HG02588 (cell line): Measurements from ENCODE around the gene TFF3.

Experiments
- ATAC-seq: cut with Tn5 transposase; IDR thresholded peaks from one replicate; pipeline ENCODE4 v1.9.1; 2021; ENCODE audit warnings: mild to moderate bottlenecking, moderate library complexity; ENCODE audit not compliant: unreplicated experiment

The TFF3 gene

DNA sequence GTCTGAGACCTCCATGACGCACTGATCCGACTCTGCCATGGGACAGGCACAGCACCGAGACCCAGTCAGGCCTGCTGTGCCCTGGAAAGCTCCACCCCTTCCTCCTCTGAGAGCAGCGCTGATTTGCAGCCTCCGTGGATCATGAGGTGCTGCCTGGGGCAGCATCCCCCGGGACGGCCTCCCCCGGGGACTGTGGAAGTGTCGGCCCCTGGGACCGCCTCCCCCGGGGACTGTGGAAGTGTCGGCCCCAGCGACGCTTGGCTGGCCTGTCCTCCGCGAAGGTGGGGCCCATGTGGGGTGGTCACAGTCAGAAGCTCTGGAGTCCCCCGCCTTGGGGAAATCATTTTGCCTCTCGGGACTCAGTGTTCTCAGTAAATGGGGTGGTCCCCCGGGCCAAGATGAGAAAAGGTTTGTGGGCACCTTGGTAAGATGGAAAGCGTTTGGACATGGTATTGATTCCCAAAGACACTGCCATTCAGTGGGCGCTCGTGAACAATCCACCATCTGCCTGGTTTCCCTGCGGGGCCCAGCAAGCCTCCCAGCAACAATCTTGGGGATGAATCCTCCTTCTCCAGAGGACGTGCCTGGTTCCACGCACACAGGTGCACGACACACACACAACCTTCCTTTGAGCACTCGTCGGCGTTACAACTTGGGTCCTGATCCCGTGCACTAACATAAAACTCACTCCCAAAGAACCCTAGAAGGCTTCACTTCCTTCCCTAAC, 32.6 kb upstream of the TFF3 start:
- ATAC-seq, result no peak

GRCh38 chr21:42346866-42347600, 31.8 kb upstream of the TFF3 start:
- no peak for ATAC-seq

- ATAC-seq, result no peak
These were observed 31.2 kb upstream of the TFF3 start for GRCh38 chr21:42346441-42346840.

- no peak for ATAC-seq
These were observed 29.4 kb upstream of the TFF3 start for GRCh38 chr21:42344631-42345030.

GRCh38 chr21:42343963-42344510, 28.8 kb upstream of the TFF3 start:
- ATAC-seq, result no peak

DNA sequence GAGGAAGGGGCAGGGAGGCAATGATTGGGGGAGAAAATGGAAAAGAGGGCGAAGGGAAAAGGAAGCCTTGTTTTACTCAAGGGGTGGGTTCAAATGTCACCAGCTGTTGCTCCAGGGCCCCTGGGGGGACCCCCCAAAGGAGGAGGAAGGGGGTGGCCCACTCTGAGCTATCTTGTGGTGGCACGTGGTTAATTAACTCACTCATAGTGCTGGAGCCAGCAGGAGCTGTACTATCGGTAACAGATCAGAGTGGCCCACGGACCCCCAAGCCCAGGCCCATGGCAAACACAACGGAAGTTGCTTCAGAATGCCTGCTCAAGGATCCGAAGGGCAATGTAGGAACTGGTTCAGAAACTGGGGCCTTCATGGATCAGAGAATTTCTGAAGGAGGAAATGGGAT, 28.3 kb upstream of the TFF3 start:
- ATAC-seq, result no peak

- ATAC-seq, result no peak
These were observed 27.9 kb upstream of the TFF3 start for GRCh38 chr21:42343101-42343500.

GRCh38 chr21:42341776-42342542, 26.8 kb upstream of the TFF3 start:
- ATAC-seq, result no peak

DNA sequence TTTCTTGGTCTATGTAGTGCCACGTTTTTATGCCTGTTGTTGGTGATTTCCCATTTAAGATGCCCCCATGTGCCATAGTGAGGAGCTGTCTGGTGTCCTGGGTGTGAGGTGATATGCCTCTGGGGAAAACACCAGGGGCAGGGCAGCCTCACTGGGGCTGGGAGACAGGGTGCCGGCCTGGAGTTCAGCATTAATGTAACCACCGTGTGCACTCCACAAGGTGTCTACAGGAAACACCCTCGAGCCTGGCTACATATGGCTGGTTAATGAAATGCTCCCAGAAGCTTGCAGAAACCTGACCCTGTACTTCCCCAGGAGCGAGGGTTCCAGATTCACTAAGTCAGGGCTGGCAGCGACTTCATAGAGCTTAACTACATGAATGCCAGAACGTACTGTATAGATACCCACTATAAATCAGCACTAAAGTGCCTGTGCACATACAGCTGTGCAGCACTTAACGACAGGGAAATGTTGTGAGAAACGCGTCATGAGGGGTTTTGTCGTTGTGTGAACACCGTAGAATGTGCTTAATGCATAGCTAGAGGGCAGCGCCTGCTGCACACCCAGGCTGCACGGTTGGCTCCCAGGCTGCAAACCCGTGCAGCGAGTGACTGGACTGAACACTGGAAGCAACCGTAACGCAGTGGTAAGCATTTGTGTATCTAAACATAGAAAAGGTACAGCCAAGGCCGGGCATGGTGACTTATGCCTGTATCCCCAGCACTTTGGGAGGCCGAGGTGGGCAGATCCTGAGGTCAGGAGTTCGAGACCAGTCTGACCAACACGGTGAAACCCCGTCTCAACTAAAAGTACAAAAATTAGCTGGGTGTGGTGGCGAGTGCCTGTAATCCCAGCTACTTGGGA, 25.2 kb upstream of the TFF3 start:
- no peak for ATAC-seq

- no peak for ATAC-seq
These were observed 23.8 kb upstream of the TFF3 start for GRCh38 chr21:42338729-42339715.

DNA sequence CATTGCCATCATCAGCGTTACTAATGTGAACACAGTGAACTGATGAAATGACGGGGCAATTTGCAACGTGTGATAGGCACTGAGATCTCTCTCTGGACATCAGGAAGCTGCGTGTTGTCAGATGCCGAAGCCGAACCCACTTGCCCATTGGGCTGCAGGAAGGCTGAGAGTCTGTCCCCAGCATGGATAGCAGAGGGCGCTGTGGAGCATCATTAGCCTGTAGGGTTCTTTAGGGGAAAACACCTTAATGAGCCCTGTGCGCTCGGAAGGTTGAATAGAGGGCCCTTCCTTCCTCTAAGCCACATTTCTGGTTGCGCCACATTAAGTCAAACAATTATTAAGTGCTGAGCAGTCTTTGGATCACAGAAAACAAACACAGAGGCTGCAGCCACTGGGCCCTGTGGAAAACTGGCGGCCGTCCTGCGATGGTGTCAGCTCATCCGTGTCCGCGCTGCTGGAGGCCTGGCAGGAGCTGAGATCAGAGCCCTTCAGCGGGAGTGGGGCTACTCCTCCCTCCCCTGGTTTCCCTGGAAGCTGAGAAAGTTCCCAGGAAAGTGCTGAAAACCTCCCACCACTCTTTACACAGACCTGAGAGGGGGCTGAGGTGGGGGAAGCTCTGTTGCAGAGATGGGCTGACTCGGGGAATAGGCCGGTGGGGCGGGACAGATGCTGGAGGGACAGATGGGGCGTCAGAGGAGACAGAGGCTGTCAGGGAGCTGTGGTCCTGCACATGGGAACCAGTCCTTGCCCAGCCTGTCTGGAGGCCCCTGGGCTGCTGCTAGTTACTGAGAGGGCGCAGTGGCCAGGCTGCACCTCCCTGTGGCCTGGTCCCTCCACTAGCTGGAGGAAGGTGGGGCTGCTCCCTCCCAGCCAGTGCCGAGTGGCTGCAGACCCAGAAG, 22.9 kb upstream of the TFF3 start:
- ATAC-seq, result no peak

DNA sequence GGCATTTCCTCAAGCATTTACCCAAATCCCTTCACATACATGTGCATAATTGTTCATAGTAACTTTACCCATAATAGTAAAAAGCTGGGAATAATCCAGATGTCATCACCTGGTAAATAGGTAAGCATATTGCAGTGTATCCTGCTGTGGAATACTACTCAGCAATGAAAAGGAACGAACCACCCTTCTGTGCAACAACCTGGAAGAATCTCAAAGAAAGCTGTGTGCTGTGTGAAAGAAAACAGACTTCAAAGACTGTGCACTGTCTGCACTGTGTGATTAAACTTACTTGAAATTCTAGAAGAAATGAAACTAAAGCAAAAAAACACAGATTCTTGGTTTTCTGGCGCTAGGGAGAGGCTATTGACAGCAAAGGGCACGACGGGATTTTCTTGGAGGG, 22.1 kb upstream of the TFF3 start:
- ATAC-seq, result no peak

- ATAC-seq, result no peak
These were observed 20.8 kb upstream of the TFF3 start for GRCh38 chr21:42336054-42336453.

- no peak for ATAC-seq
These were observed 17.5 kb upstream of the TFF3 start for GRCh38 chr21:42332557-42333317.

DNA sequence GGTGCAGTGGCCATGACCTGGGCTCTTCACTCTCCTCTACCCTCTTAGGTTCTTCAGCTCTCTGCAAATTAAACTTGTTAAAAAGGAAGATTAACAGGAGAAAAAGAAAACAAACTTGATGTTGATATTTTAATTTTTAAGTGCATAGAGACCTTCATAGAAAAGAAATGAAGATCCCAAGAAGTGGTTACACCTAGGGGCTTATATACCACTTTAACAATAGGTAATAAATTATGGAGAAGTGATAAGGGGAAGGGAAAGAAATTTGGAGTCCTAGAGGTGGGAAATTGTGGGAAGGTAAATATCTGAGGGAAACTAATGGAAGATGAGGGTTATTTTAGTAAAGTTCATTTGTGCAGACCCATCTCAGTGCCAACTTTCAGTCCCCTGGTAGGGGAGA, 16.5 kb upstream of the TFF3 start:
- no peak for ATAC-seq

DNA sequence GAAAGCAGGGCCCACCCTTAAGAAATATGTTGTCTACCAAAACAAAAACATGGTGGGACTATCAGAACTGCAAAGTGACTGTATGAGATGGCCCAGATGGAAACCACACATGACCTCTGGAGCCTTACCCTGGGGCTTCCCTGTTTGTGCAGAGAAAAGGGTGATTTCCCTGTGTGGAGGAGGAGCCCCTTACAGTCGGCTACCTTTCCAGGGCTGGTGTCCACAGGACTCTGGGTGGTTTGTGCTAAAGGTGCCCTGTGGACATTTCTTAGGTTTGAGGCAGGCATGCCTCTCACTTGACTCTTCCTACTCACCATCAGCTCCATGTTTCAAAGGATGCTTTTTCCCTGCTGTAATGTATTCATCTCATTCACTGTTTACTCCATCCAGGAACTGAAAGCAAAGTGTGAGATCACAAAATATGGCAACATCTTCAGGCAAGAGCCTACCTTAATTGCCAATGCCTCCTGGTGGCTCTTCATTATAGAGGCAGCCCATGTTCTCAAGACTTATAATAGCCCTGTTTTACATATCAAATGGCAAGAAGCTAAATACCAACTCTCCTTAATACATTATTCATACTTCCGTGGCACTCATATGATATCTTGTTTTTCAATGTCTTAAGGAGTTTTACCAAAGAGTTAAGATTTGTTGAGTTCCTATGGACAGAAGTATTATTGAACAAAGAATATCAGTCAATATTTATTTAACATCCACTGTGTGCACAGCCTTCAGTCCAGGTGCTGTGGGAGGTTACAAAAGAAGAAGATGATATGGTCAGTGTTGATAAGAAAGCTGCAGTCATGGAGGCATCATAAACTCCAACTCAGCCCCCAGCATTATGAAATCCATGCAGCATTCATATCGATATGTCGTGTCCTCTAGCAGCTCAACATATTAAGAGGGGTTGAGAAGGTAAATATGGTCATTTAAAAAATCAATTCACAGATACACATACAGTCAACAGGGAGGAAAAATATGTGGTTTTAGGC, 15.5 kb upstream of the TFF3 start:
- ATAC-seq, result no peak
